Measurements from ENCODE around the gene NUTM2F. TPM values are rescaled to one million over a fixed set of nuclear protein-coding genes. Genes with fewer than 3 reads are reported as not detected.

NUTM2F gene
- total and polyA plus RNA-seq, 2 experiments from 2014 or later: 1.7 TPM; not detected in 1

DNA sequence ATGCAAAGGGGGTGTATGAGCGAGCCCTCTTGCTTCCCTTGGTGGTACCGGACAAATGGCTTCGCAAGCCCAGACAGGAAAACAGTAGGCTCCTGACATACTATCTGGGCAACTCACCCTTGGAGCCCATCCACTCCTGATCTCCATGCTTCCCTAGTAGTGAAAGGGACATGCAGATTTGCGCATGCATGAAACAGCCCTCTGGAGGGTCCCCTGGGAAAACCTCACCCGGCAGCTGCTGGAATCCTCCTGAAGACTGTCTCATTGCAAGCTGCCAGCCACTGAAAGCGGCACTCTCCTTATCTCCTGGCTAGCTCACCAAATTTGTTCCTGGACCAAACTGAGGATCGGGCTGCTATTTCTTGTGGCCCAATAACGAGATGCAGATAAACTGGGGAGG lies 59.2 kb downstream of the NUTM2F start:
- no peaks in the 10 kb centered on the region for H3K27me3 ChIP-seq
- H3K4me1 ChIP-seq (ENCODE audit: low read depth): no peaks in the 10 kb centered on the region
- no peaks in the 10 kb centered on the region for H3K36me3 ChIP-seq
- H3K27ac ChIP-seq: no peak overlapping the region
- H3K9me3 ChIP-seq (ENCODE audit: low read depth): no peaks in the 10 kb centered on the region
- H3K4me3 ChIP-seq: no peak overlapping the region
- no peak for DNase-seq (ENCODE audit: low read depth in 1 of 2, low spot score in 1 of 2)
- TF ChIP-seq, protein P1, sequence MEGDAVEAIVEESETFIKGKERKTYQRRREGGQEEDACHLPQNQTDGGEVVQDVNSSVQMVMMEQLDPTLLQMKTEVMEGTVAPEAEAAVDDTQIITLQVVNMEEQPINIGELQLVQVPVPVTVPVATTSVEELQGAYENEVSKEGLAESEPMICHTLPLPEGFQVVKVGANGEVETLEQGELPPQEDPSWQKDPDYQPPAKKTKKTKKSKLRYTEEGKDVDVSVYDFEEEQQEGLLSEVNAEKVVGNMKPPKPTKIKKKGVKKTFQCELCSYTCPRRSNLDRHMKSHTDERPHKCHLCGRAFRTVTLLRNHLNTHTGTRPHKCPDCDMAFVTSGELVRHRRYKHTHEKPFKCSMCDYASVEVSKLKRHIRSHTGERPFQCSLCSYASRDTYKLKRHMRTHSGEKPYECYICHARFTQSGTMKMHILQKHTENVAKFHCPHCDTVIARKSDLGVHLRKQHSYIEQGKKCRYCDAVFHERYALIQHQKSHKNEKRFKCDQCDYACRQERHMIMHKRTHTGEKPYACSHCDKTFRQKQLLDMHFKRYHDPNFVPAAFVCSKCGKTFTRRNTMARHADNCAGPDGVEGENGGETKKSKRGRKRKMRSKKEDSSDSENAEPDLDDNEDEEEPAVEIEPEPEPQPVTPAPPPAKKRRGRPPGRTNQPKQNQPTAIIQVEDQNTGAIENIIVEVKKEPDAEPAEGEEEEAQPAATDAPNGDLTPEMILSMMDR (IDR thresholded peaks at IDR 0.05; ENCODE audit: low read depth, low read length): no peak

Other genes starting within 250 kb of the NUTM2F start
- gene PTPDC1, start 244.2 kb downstream of the NUTM2F start, total RNA-seq: 6.2 and 11.8 TPM in 2 replicates
- gene PTPDC1, start 244.2 kb downstream of the NUTM2F start, polyA plus RNA-seq: 3.3 and 9.8 TPM in 2 replicates
- gene ZNF169, start 69.3 kb downstream of the NUTM2F start, total RNA-seq: 7.2 and 9.4 TPM in 2 replicates
- gene ZNF169, start 69.3 kb downstream of the NUTM2F start, polyA plus RNA-seq: 5.6 and 6.3 TPM in 2 replicates
- 11.5 and 24.4 TPM in 2 replicates for gene PCAT7, start 226.4 kb upstream of the NUTM2F start, total RNA-seq
- 10.6 and 25.3 TPM in 2 replicates for gene PCAT7, start 226.4 kb upstream of the NUTM2F start, polyA plus RNA-seq

All from cardiac muscle cell (in vitro differentiated cells and primary cell).